ENCODE data around the gene SAPCD2.

The SAPCD2 gene

GRCh38 chr9:137052293-137052692, 18.1 kb downstream of the SAPCD2 start:
- H3K9me3 ChIP-seq (replicated peaks; ENCODE audit: insufficient read depth, low read length), result no peaks in the 10 kb centered on the region
- no peak overlapping the region for H3K9ac ChIP-seq (ENCODE audit: low read length)
- no peak for DNase-seq
- no peaks in the 10 kb centered on the region for H4K20me1 ChIP-seq (ENCODE audit: insufficient read depth, low read length)
- H3K27ac ChIP-seq (ENCODE audit: low read length), result no peak overlapping the region
- no peaks in the 10 kb centered on the region for H3K36me3 ChIP-seq (replicated peaks; ENCODE audit: insufficient read depth, low read length)
- no peak overlapping the region for H2AFZ ChIP-seq (ENCODE audit: low read length)
- no peaks in the 10 kb centered on the region for H3F3A ChIP-seq (ENCODE audit: insufficient read depth, low read length)
- H3K4me3 ChIP-seq (ENCODE audit: low read length), result no peak overlapping the region
- no peak overlapping the region for H3K4me2 ChIP-seq (ENCODE audit: low read depth, low read length)
- no peaks in the 10 kb centered on the region for H3K9me2 ChIP-seq (replicated peaks; ENCODE audit: insufficient read depth, low read length)
- peaks cover 73% of the 10 kb centered on the region for H3K27me3 ChIP-seq (replicated peaks; ENCODE audit: insufficient read depth, low read length)
- TF ChIP-seq, protein P1, sequence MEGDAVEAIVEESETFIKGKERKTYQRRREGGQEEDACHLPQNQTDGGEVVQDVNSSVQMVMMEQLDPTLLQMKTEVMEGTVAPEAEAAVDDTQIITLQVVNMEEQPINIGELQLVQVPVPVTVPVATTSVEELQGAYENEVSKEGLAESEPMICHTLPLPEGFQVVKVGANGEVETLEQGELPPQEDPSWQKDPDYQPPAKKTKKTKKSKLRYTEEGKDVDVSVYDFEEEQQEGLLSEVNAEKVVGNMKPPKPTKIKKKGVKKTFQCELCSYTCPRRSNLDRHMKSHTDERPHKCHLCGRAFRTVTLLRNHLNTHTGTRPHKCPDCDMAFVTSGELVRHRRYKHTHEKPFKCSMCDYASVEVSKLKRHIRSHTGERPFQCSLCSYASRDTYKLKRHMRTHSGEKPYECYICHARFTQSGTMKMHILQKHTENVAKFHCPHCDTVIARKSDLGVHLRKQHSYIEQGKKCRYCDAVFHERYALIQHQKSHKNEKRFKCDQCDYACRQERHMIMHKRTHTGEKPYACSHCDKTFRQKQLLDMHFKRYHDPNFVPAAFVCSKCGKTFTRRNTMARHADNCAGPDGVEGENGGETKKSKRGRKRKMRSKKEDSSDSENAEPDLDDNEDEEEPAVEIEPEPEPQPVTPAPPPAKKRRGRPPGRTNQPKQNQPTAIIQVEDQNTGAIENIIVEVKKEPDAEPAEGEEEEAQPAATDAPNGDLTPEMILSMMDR (IDR thresholded peaks at IDR 0.05; ENCODE audit: low read length), result no peak
- no peak for TF ChIP-seq EZH2phosphoT487 (IDR thresholded peaks at IDR 0.05; ENCODE audit: low read length)
- TF ChIP-seq EZH2 (optimal IDR thresholded peaks at IDR 0.05; ENCODE audit: low read depth, low read length), result no peak
- no peaks in the 10 kb centered on the region for H3K79me2 ChIP-seq (ENCODE audit: low read length)
- H3K4me1 ChIP-seq (ENCODE audit: low read length), result no peaks in the 10 kb centered on the region

DNA sequence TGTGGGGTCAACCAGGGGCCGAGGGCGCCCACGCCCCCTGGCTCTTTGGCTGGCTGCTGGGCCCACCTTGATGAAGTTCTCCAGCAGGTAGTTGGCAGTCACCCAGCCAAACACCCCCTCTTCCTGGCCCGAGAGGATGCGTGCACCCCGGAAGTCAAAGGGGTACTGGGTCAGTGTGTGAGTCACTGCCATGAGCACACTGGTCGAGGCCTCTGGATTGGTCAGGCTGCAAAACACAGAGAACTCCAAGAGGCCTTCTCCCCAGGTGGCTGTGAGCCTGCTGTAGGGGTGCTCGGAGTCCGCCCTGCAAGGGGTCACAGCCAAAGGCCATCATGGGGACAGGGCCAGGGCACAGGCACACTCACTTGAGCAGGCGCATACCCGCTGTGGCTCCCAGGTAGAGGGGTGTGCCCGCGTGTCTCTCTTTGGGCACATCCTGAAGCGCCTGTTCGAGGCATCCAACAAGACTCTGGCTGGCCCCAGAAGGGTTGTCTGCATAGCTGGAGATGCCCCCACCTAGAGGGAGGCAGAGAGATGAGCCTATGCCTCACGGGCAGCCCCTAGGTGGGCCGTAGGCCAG, 19.1 kb downstream of the SAPCD2 start:
- H3K4me3 ChIP-seq (ENCODE audit: low read length), result no peak overlapping the region
- no peaks in the 10 kb centered on the region for H3F3A ChIP-seq (ENCODE audit: insufficient read depth, low read length)
- H2AFZ ChIP-seq (ENCODE audit: low read length), result no peak overlapping the region
- H3K4me1 ChIP-seq (ENCODE audit: low read length), result no peaks in the 10 kb centered on the region
- H3K4me2 ChIP-seq (ENCODE audit: low read depth, low read length), result no peak overlapping the region
- no peaks in the 10 kb centered on the region for H3K36me3 ChIP-seq (replicated peaks; ENCODE audit: insufficient read depth, low read length)
- no peaks in the 10 kb centered on the region for H3K9me2 ChIP-seq (replicated peaks; ENCODE audit: insufficient read depth, low read length)
- peaks cover 76% of the 10 kb centered on the region for H3K27me3 ChIP-seq (replicated peaks; ENCODE audit: insufficient read depth, low read length)
- no peak overlapping the region for H3K9ac ChIP-seq (ENCODE audit: low read length)
- H3K27ac ChIP-seq (ENCODE audit: low read length), result no peak overlapping the region
- DNase-seq, result no peak
- no peaks in the 10 kb centered on the region for H3K79me2 ChIP-seq (ENCODE audit: low read length)
- TF ChIP-seq, protein P1 (IDR thresholded peaks at IDR 0.05; ENCODE audit: low read length), result no peak
- no peak for TF ChIP-seq EZH2phosphoT487 (IDR thresholded peaks at IDR 0.05; ENCODE audit: low read length)
- no peak for TF ChIP-seq EZH2 (optimal IDR thresholded peaks at IDR 0.05; ENCODE audit: low read depth, low read length)
- H4K20me1 ChIP-seq (ENCODE audit: insufficient read depth, low read length), result no peaks in the 10 kb centered on the region
- H3K9me3 ChIP-seq (replicated peaks; ENCODE audit: insufficient read depth, low read length), result no peaks in the 10 kb centered on the region

- Histone ChIP-seq H3K9me3 (replicated peaks; ENCODE audit: insufficient read depth, low read length) (no peaks in the 10 kb centered on the region), H3K79me2 (ENCODE audit: low read length) (no peaks in the 10 kb centered on the region), H3K9ac (ENCODE audit: low read length) (no peak overlapping the region), H3K4me2 (ENCODE audit: low read depth, low read length) (no peak overlapping the region), H3K27ac (ENCODE audit: low read length) (no peak overlapping the region), H3K9me2 (replicated peaks; ENCODE audit: insufficient read depth, low read length) (no peaks in the 10 kb centered on the region), H3K36me3 (replicated peaks; ENCODE audit: insufficient read depth, low read length) (no peaks in the 10 kb centered on the region), H4K20me1 (ENCODE audit: insufficient read depth, low read length) (no peaks in the 10 kb centered on the region), H3K4me3 (ENCODE audit: low read length) (no peak overlapping the region), H3K27me3 (replicated peaks; ENCODE audit: insufficient read depth, low read length) (peaks cover 80% of the 10 kb centered on the region), H3K4me1 (ENCODE audit: low read length) (no peaks in the 10 kb centered on the region), H3F3A (ENCODE audit: insufficient read depth, low read length) (no peaks in the 10 kb centered on the region), H2AFZ (ENCODE audit: low read length) (no peak overlapping the region)
- TF ChIP-seq, protein P1 (IDR thresholded peaks at IDR 0.05; ENCODE audit: low read length), result no peak
- TF ChIP-seq EZH2phosphoT487 (IDR thresholded peaks at IDR 0.05; ENCODE audit: low read length) (no peak), EZH2 (optimal IDR thresholded peaks at IDR 0.05; ENCODE audit: low read depth, low read length) (no peak)
- DNase-seq, result no peak
Observed at GRCh38 chr9:137050570-137050969, 19.8 kb downstream of the SAPCD2 start.

Measured in MM.1S (cell line).